ENCODE results near the gene TNFSF13. TPM values are rescaled to one million over a fixed set of nuclear protein-coding genes. Genes with fewer than 3 reads are reported as not detected.
A peak's percentile ranks its signal among the peaks of the same experiment; 100 is the strongest.

The TNFSF13 gene
- total RNA-seq, 1 experiment from 2014 or later, result 0.94 TPM

- Histone ChIP-seq H2AFZ (ENCODE audit: low read length) (no peak overlapping the region), H3K27ac (ENCODE audit: insufficient read length, low read depth, low read length) (no peak overlapping the region), H2BK5ac (ENCODE audit: insufficient read length, low read length) (no peak overlapping the region), H3K4me1 (ENCODE audit: insufficient read depth, low read length) (no peaks in the 10 kb centered on the region), H3K79me1 (ENCODE audit: insufficient read depth, low read depth, low read length, poor library complexity, severe bottlenecking) (no peaks in the 10 kb centered on the region), H3K9ac (ENCODE audit: extremely low read depth, insufficient read length, low read length) (no peak overlapping the region), H3K23ac (ENCODE audit: insufficient read length, low read depth, low read length) (no peak overlapping the region), H3K4me2 (ENCODE audit: insufficient read depth, insufficient read length, low read length) (no peak overlapping the region), H4K5ac (ENCODE audit: insufficient read length, low read depth, low read length) (no peak overlapping the region), H3T11ph (ENCODE audit: low read length) (no peak overlapping the region), H2BK12ac (ENCODE audit: insufficient read length, low read depth, low read length) (no peak overlapping the region), H2BK15ac (ENCODE audit: low read depth, low read length) (no peak overlapping the region), H4K20me1 (ENCODE audit: control insufficient read depth, insufficient read depth, insufficient read length) (no peaks in the 10 kb centered on the region), H3K23me2 (ENCODE audit: insufficient read length, low read depth, low read length, poor library complexity, severe bottlenecking) (no peaks in the 10 kb centered on the region), H3K27me3 (ENCODE audit: insufficient read depth, low read length) (0 out of 2 replicates have a peak, but pooled peaks cover 2% of the 10 kb centered on the region), H2BK120ac (ENCODE audit: low read depth, low read length, poor library complexity, severe bottlenecking) (no peak overlapping the region), H2AK5ac (ENCODE audit: insufficient read length, low read length) (no peak overlapping the region), H3K79me2 (ENCODE audit: insufficient read depth, low read length) (no peaks in the 10 kb centered on the region), H2BK20ac (ENCODE audit: low read depth, low read length, poor library complexity, severe bottlenecking) (no peak overlapping the region), H3K14ac (ENCODE audit: insufficient read depth, low read length) (no peak overlapping the region), H3K18ac (ENCODE audit: insufficient read length, low read depth, low read length) (no peak overlapping the region), H3K4ac (ENCODE audit: low read depth, low read length) (no peak overlapping the region), H4K91ac (ENCODE audit: insufficient read length, low read depth, low read length) (no peak overlapping the region), H3K56ac (ENCODE audit: insufficient read length, low read depth, low read length) (no peak overlapping the region), H3K9me3 (ENCODE audit: control insufficient read depth, low read depth, low read length) (no peaks in the 10 kb centered on the region), H4K8ac (replicated peaks; ENCODE audit: insufficient read length, low read depth, low read length) (no peak overlapping the region)
- DNase-seq, result no peak
- H3K4me1 Mint-ChIP-seq, result peaks cover 0 to 5% of the 10 kb centered on the region in 2 experiments; a peak in 2 of 4 replicates
- H3K36me3 Mint-ChIP-seq (ENCODE audit: insufficient read depth in 1 of 3, low read depth in 3 of 3), result no peaks in the 10 kb centered on the region; a peak in 1 of 7 replicates
- no peak overlapping the region for H3K4me3 Mint-ChIP-seq
- 0 out of 7 replicates have a peak overlapping the region, but pooled peaks of 1 of the 3 experiments have one; percentile 57 for H3K27ac Mint-ChIP-seq
- H3K9me3 Mint-ChIP-seq, result peaks cover 0 to 6% of the 10 kb centered on the region in 2 experiments; a peak in 4 of 5 replicates
- no CpG with 5 or more reads among the region's 9 CpGs for WGBS (ENCODE audit: extremely low coverage, insufficient read length, low lambda C conversion rate)
- TF ChIP-seq CTCF (conservative IDR thresholded peaks at IDR 0.05), result no peak
- peaks cover 25% of the 10 kb centered on the region for H3K27me3 Mint-ChIP-seq (ENCODE audit: low read depth)
Measured at GRCh38 chr17:7541074-7541621, 17.4 kb upstream of the TNFSF13 start.
